Posterior vena cava (tissue), 2 donors: ENCODE measurements around the gene F13B. TPM values are rescaled to one million over a fixed set of nuclear protein-coding genes. Genes with fewer than 3 reads are reported as not detected.
"Not testable (repeated sequence)": the region's sequence is repeated elsewhere in the genome, so short reads cannot be mapped to it uniquely, and the experiment has no call there.

Experiments
- DNase-seq: peaks from one replicate; pipeline ENCODE4 v3.0.0-alpha.2; 2020; ENCODE audit warnings: low spot score
- intact Hi-C, 2 donors: fragments of 100-400 bp; cut with DNase I; formaldehyde crosslinking; loops; one replicate each; pipeline versions ENCODE4 v1.14.1 to v1.14.2; 2022 to 2023
- long read RNA-seq, 2 donors: library from polyadenylated mRNA; unstranded; transcript quantifications; one replicate each; pipeline ENCODE4 v2.0.0, GENCODE V29; 2020 to 2021
- total RNA-seq, 2 donors: library from RNA; stranded (reverse); fragmentation: NEBNext Ultra II Directional; extraction: Animal tissue kit (Norgen Biotek cat#: 25700); gene quantifications; one replicate each; pipeline ENCODE4 v1.2.1, GENCODE V29; 2021
- donor health status: DM: yes; HTN: yes; CAD: no.
- donor health status: DM: yes; HTN: yes; CAD: no.

Gene F13B
- total RNA-seq: not detected
- long read RNA-seq, donor 1: 0 reads
- long read RNA-seq, donor 2: 0 reads

- DNase-seq: no peak
- intact Hi-C loops: no loop called here
These were observed at the start of gene F13B for GRCh38 chr1:197066719-197067456. Gene F13B (minus strand): TSS chr1:197067260. CDS start chr1:197067223, 37 bp downstream.

- DNase-seq: no peak
- intact Hi-C loops: no loop called here
These were observed 49.1 kb upstream of the F13B start for GRCh38 chr1:197116156-197116555.

- no peak for DNase-seq
- intact Hi-C loops: no loop called here
These were observed 39.8 kb upstream of the F13B start for GRCh38 chr1:197106869-197107268.

- intact Hi-C loops: no loop called here
- no peak for DNase-seq
These were observed 36.2 kb upstream of the F13B start for GRCh38 chr1:197103300-197103699.

- DNase-seq: no peak
- intact Hi-C loops: no loop called here
These were observed 34.9 kb upstream of the F13B start for GRCh38 chr1:197101978-197102377.

GRCh38 chr1:197100677-197101076 is 33.6 kb upstream of the F13B start:
- intact Hi-C loops: no loop called here
- DNase-seq: no peak

- DNase-seq: no peak
- intact Hi-C loops: no loop called here
These were observed 32.4 kb upstream of the F13B start for GRCh38 chr1:197099444-197099843.

- intact Hi-C loops, DNase-seq: not testable (repeated sequence)
These were observed 29.9 kb upstream of the F13B start for GRCh38 chr1:197096971-197097370.

- intact Hi-C loops: no loop called here
- no peak for DNase-seq
These were observed 29.1 kb upstream of the F13B start for GRCh38 chr1:197096137-197096536.

- intact Hi-C loops: no loop called here
- no peak for DNase-seq
These were observed 26.3 kb upstream of the F13B start for GRCh38 chr1:197093226-197093885.

GRCh38 chr1:197092491-197093023 is 25.5 kb upstream of the F13B start:
- intact Hi-C loops: no loop called here

GRCh38 chr1:197083474-197083873 is 16.4 kb upstream of the F13B start:
- intact Hi-C loops: no loop called here
- DNase-seq: no peak

More at GRCh38 chr1:197092491-197093023, 25.5 kb upstream of the F13B start:
- DNase-seq: no peak

- intact Hi-C loops: no loop called here
- DNase-seq: no peak
These were observed 14.2 kb upstream of the F13B start for GRCh38 chr1:197081117-197081753.

GRCh38 chr1:197080323-197080722 is 13.3 kb upstream of the F13B start:
- DNase-seq: no peak
- intact Hi-C loops: no loop called here

- intact Hi-C loops: no loop called here
- no peak for DNase-seq
These were observed 9.5 kb upstream of the F13B start for GRCh38 chr1:197076585-197076984.

GRCh38 chr1:197073978-197074377 is 6.9 kb upstream of the F13B start:
- intact Hi-C loops: no loop called here
- no peak for DNase-seq

- intact Hi-C loops: no loop called here
- no peak for DNase-seq
These were observed 378 bp upstream of the F13B start for GRCh38 chr1:197067457-197067818.

GRCh38 chr1:197066277-197066676 is 783 bp downstream of the F13B start:
- no peak for DNase-seq
- intact Hi-C loops: no loop called here

- intact Hi-C loops: no loop called here
- no peak for DNase-seq
These were observed 1.5 kb downstream of the F13B start for GRCh38 chr1:197065559-197065958.

GRCh38 chr1:197063212-197063611 is 3.8 kb downstream of the F13B start:
- intact Hi-C loops: no loop called here

More at GRCh38 chr1:197063212-197063611, 3.8 kb downstream of the F13B start:
- no peak for DNase-seq
